ENCODE results near the gene BLACAT1.

Gene BLACAT1

GRCh38 chr1:205500240-205501233, 44.7 kb upstream of the BLACAT1 start:
- Histone ChIP-seq H3K4me1 (ENCODE audit: control insufficient read depth in 1 of 2, insufficient read depth in 1 of 2, low read depth in 1 of 2, low read length in 1 of 2) (peaks cover 6 to 12% of the 10 kb centered on the region in 2 experiments), H3K27ac (no peak overlapping the region), H3K27me3 (peaks cover 31% of the 10 kb centered on the region), H3K4me3 (ENCODE audit: low read depth in 1 of 2, low read length in 1 of 2) (no peak overlapping the region), H3K9me3 (no peaks in the 10 kb centered on the region), H3K36me3 (no peaks in the 10 kb centered on the region)
- TF ChIP-seq CTCF (IDR thresholded peaks at IDR 0.05), result no peak

GRCh38 chr1:205499789-205500188, 43.9 kb upstream of the BLACAT1 start:
- H3K27me3 ChIP-seq, result peaks cover 25% of the 10 kb centered on the region
- no peaks in the 10 kb centered on the region for H3K9me3 ChIP-seq
- H3K36me3 ChIP-seq, result no peaks in the 10 kb centered on the region
- TF ChIP-seq CTCF (IDR thresholded peaks at IDR 0.05), result no peak
- H3K4me3 ChIP-seq (ENCODE audit: low read depth in 1 of 2, low read length in 1 of 2), result no peak overlapping the region
- peaks cover 3 to 6% of the 10 kb centered on the region in 2 experiments for H3K4me1 ChIP-seq (ENCODE audit: control insufficient read depth in 1 of 2, insufficient read depth in 1 of 2, low read depth in 1 of 2, low read length in 1 of 2)
- H3K27ac ChIP-seq, result no peak overlapping the region

- H3K36me3 ChIP-seq, result no peaks in the 10 kb centered on the region
- no peak for TF ChIP-seq CTCF (IDR thresholded peaks at IDR 0.05)
- peaks cover 28% of the 10 kb centered on the region for H3K27me3 ChIP-seq
- no peaks in the 10 kb centered on the region for H3K9me3 ChIP-seq
- H3K27ac ChIP-seq, result no peak overlapping the region
- no peaks in the 10 kb centered on the region for H3K4me1 ChIP-seq (ENCODE audit: control insufficient read depth in 1 of 2, insufficient read depth in 1 of 2, low read depth in 1 of 2, low read length in 1 of 2)
- no peak overlapping the region for H3K4me3 ChIP-seq (ENCODE audit: low read depth in 1 of 2, low read length in 1 of 2)
Measured at GRCh38 chr1:205497351-205497750, 41.5 kb upstream of the BLACAT1 start.

- H3K36me3 ChIP-seq, result no peaks in the 10 kb centered on the region
- H3K27me3 ChIP-seq, result peaks cover 35% of the 10 kb centered on the region
- no peak for TF ChIP-seq CTCF (IDR thresholded peaks at IDR 0.05)
- no peak overlapping the region for H3K27ac ChIP-seq
- H3K9me3 ChIP-seq, result no peaks in the 10 kb centered on the region
- H3K4me1 ChIP-seq (ENCODE audit: control insufficient read depth in 1 of 2, insufficient read depth in 1 of 2, low read depth in 1 of 2, low read length in 1 of 2), result no peaks in the 10 kb centered on the region
- no peak overlapping the region for H3K4me3 ChIP-seq (ENCODE audit: low read depth in 1 of 2, low read length in 1 of 2)
Measured at GRCh38 chr1:205496661-205497060, 40.8 kb upstream of the BLACAT1 start.

GRCh38 chr1:205495237-205495823, 39.5 kb upstream of the BLACAT1 start:
- H3K4me3 ChIP-seq (ENCODE audit: low read depth in 1 of 2, low read length in 1 of 2), result no peak overlapping the region
- TF ChIP-seq CTCF (IDR thresholded peaks at IDR 0.05), result no peak
- peaks cover 47% of the 10 kb centered on the region for H3K27me3 ChIP-seq
- no peaks in the 10 kb centered on the region for H3K4me1 ChIP-seq (ENCODE audit: control insufficient read depth in 1 of 2, insufficient read depth in 1 of 2, low read depth in 1 of 2, low read length in 1 of 2)
- H3K27ac ChIP-seq, result no peak overlapping the region
- H3K9me3 ChIP-seq, result no peaks in the 10 kb centered on the region
- no peaks in the 10 kb centered on the region for H3K36me3 ChIP-seq

All from neutrophil (primary cell).